Transverse colon (tissue), 4 donors: ENCODE measurements around the gene ZC3H13.

Experiments used
- CTCF ChIP-seq, 5 experiments: fragments of 200-600 bp in 3 of 5; fragments of 450-650 bp in 2 of 5; sonication (generic) in 3 of 5; IDR thresholded peaks; 1 replicate in 2 of 5; 2 replicates in 3 of 5; pipeline ENCODE4 v1.5.1; 2016 to 2017; ENCODE audit warnings: antibody characterized with exemption in 5 of 5, inconsistent platforms in 3 of 5, mild to moderate bottlenecking in 2 of 5, moderate library complexity in 1 of 5
- POLR2A ChIP-seq: fragments of 450-650 bp; IDR thresholded peaks from one replicate; pipeline ENCODE4 v1.6.1; 2016; ENCODE audit warnings: antibody characterized with exemption, mild to moderate bottlenecking, moderate library complexity
- POLR2AphosphoS5 ChIP-seq, 3 donors: sonication (generic); formaldehyde crosslinking; IDR thresholded peaks; one replicate each; pipeline ENCODE4 v1.6.1; 2016; ENCODE audit warnings: antibody characterized with exemption in 3 of 3

- TF ChIP-seq CTCF (IDR thresholded peaks at IDR 0.05), result no peak
- TF ChIP-seq POLR2A, result no peak
- no peak for TF ChIP-seq POLR2AphosphoS5 (IDR thresholded peaks at IDR 0.05)
Observed at GRCh38 chr13:45975337-45975736, 77.2 kb downstream of the ZC3H13 start.
